ENCODE data around the gene TANC1.

The TANC1 gene

DNA sequence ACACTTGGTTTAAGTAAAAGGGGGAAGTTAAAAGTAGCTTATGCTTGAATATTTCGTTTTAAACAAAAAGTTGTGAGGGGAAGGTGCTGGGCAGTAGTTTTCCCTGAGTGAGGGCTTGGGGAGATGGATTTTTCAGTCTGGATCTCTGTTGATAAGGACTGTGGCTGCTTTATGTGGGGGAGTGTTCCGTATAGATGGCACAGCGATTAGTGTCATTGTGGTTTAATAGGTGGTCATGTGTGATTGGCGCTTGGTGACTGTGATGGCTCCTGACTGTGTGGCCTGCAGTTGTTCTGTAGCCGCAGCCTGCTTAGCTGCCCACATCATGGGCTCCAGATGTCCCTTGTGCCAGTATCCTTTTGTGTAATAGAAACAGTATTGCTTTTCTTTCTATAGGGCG, 161.9 kb downstream of the TANC1 start:
- Histone ChIP-seq H3K9me3 (no peaks in the 10 kb centered on the region), H3K36me3 (no peaks in the 10 kb centered on the region), H3K4me3 (ENCODE audit: low read depth in 1 of 2, low read length in 1 of 2) (no peak overlapping the region), H3K4me1 (ENCODE audit: control insufficient read depth in 1 of 2, insufficient read depth in 1 of 2, low read depth in 1 of 2, low read length in 1 of 2) (no peaks in the 10 kb centered on the region), H3K27me3 (peaks cover 9% of the 10 kb centered on the region), H3K27ac (no peak overlapping the region)
- TF ChIP-seq, protein P1, sequence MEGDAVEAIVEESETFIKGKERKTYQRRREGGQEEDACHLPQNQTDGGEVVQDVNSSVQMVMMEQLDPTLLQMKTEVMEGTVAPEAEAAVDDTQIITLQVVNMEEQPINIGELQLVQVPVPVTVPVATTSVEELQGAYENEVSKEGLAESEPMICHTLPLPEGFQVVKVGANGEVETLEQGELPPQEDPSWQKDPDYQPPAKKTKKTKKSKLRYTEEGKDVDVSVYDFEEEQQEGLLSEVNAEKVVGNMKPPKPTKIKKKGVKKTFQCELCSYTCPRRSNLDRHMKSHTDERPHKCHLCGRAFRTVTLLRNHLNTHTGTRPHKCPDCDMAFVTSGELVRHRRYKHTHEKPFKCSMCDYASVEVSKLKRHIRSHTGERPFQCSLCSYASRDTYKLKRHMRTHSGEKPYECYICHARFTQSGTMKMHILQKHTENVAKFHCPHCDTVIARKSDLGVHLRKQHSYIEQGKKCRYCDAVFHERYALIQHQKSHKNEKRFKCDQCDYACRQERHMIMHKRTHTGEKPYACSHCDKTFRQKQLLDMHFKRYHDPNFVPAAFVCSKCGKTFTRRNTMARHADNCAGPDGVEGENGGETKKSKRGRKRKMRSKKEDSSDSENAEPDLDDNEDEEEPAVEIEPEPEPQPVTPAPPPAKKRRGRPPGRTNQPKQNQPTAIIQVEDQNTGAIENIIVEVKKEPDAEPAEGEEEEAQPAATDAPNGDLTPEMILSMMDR (IDR thresholded peaks at IDR 0.05): no peak

- Histone ChIP-seq H3K9me3 (no peaks in the 10 kb centered on the region), H3K27ac (no peak overlapping the region), H3K36me3 (no peaks in the 10 kb centered on the region), H3K4me1 (ENCODE audit: control insufficient read depth in 1 of 2, insufficient read depth in 1 of 2, low read depth in 1 of 2, low read length in 1 of 2) (no peaks in the 10 kb centered on the region), H3K27me3 (peaks cover 9% of the 10 kb centered on the region), H3K4me3 (ENCODE audit: low read depth in 1 of 2, low read length in 1 of 2) (no peak overlapping the region)
- TF ChIP-seq, protein P1 (IDR thresholded peaks at IDR 0.05): no peak
Measured at GRCh38 chr2:159131267-159131913, 162.9 kb downstream of the TANC1 start.

DNA sequence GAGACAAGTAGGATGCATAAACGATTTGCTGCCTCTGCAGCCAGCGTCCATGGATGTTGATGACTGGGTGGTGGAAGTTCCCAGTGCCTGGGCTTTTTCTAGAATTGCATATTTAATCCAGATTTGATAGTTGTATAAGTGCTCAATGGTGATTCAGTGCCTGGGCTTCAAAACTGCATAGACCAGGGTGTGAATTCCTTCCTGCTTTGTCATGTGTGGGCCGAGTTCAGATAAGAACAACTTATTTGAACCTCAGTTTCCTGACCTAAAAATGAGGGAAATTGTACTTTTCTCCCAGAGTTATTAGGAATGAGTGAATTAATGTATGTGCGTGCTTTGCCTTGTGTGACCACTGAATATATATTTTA, 163.5 kb downstream of the TANC1 start:
- no peaks in the 10 kb centered on the region for H3K4me1 ChIP-seq (ENCODE audit: control insufficient read depth in 1 of 2, insufficient read depth in 1 of 2, low read depth in 1 of 2, low read length in 1 of 2)
- no peaks in the 10 kb centered on the region for H3K9me3 ChIP-seq
- TF ChIP-seq, protein P1 (IDR thresholded peaks at IDR 0.05): no peak
- no peak overlapping the region for H3K27ac ChIP-seq
- H3K4me3 ChIP-seq (ENCODE audit: low read depth in 1 of 2, low read length in 1 of 2): no peak overlapping the region
- peaks cover 9% of the 10 kb centered on the region for H3K27me3 ChIP-seq
- no peaks in the 10 kb centered on the region for H3K36me3 ChIP-seq

- Histone ChIP-seq H3K4me3 (ENCODE audit: low read depth in 1 of 2, low read length in 1 of 2) (no peak overlapping the region), H3K9me3 (no peaks in the 10 kb centered on the region), H3K36me3 (no peaks in the 10 kb centered on the region), H3K27me3 (peaks cover 9% of the 10 kb centered on the region), H3K4me1 (ENCODE audit: control insufficient read depth in 1 of 2, insufficient read depth in 1 of 2, low read depth in 1 of 2, low read length in 1 of 2) (no peaks in the 10 kb centered on the region), H3K27ac (no peak overlapping the region)
- TF ChIP-seq, protein P1 (IDR thresholded peaks at IDR 0.05): no peak
Measured at GRCh38 chr2:159133797-159134196, 165.4 kb downstream of the TANC1 start.

GRCh38 chr2:159134979-159135378, 166.5 kb downstream of the TANC1 start:
- no peaks in the 10 kb centered on the region for H3K9me3 ChIP-seq
- H3K4me1 ChIP-seq (ENCODE audit: control insufficient read depth in 1 of 2, insufficient read depth in 1 of 2, low read depth in 1 of 2, low read length in 1 of 2): no peaks in the 10 kb centered on the region
- H3K36me3 ChIP-seq: no peaks in the 10 kb centered on the region
- H3K27ac ChIP-seq: no peak overlapping the region
- no peak overlapping the region for H3K4me3 ChIP-seq (ENCODE audit: low read depth in 1 of 2, low read length in 1 of 2)
- peaks cover 6% of the 10 kb centered on the region for H3K27me3 ChIP-seq
- TF ChIP-seq, protein P1 (IDR thresholded peaks at IDR 0.05): no peak
